ENCODE data around the gene SLC27A3.

Gene SLC27A3

GRCh38 chr1:153734396-153735089, 40.7 kb upstream of the SLC27A3 start:
- DNase-seq (ENCODE audit: low read depth): no peak
- no peak for TF ChIP-seq CTCF (IDR thresholded peaks at IDR 0.05; ENCODE audit: control insufficient read depth, insufficient read depth, low read depth, low read length, missing control alignments)
- no peak overlapping the region for H3K4me3 ChIP-seq (ENCODE audit: control insufficient read depth, low read depth, low read length)

GRCh38 chr1:153735090-153735420, 40.2 kb upstream of the SLC27A3 start:
- H3K4me3 ChIP-seq (ENCODE audit: control insufficient read depth, low read depth, low read length): no peak overlapping the region
- TF ChIP-seq CTCF (IDR thresholded peaks at IDR 0.05; ENCODE audit: control insufficient read depth, insufficient read depth, low read depth, low read length, missing control alignments): no peak
- no peak for DNase-seq (ENCODE audit: low read depth)

- no peak overlapping the region for H3K4me3 ChIP-seq (ENCODE audit: control insufficient read depth, low read depth, low read length)
- no peak for DNase-seq (ENCODE audit: low read depth)
- no peak for TF ChIP-seq CTCF (IDR thresholded peaks at IDR 0.05; ENCODE audit: control insufficient read depth, insufficient read depth, low read depth, low read length, missing control alignments)
Measured at GRCh38 chr1:153741986-153742385, 33.2 kb upstream of the SLC27A3 start.

- TF ChIP-seq CTCF (IDR thresholded peaks at IDR 0.05; ENCODE audit: control insufficient read depth, insufficient read depth, low read depth, low read length, missing control alignments): no peak
- peak; percentile 50 for DNase-seq (ENCODE audit: low read depth)
- no peak overlapping the region for H3K4me3 ChIP-seq (ENCODE audit: control insufficient read depth, low read depth, low read length)
Measured at GRCh38 chr1:153742411-153743142, 32.6 kb upstream of the SLC27A3 start.

- no peak for DNase-seq (ENCODE audit: low read depth)
- H3K4me3 ChIP-seq (ENCODE audit: control insufficient read depth, low read depth, low read length): no peak overlapping the region
- TF ChIP-seq CTCF (IDR thresholded peaks at IDR 0.05; ENCODE audit: control insufficient read depth, insufficient read depth, low read depth, low read length, missing control alignments): no peak
Measured at GRCh38 chr1:153745417-153745816, 29.8 kb upstream of the SLC27A3 start.

GRCh38 chr1:153746174-153746573, 29.0 kb upstream of the SLC27A3 start:
- DNase-seq (ENCODE audit: low read depth): no peak
- H3K4me3 ChIP-seq (ENCODE audit: control insufficient read depth, low read depth, low read length): no peak overlapping the region
- TF ChIP-seq CTCF (IDR thresholded peaks at IDR 0.05; ENCODE audit: control insufficient read depth, insufficient read depth, low read depth, low read length, missing control alignments): no peak

Measured in AG09309 (cell line).